PFSK-1 (cell line): ENCODE data around the gene ING4.

Experiments used
- POLR2AphosphoS5 ChIP-seq: IDR thresholded peaks from 2 replicates; pipeline ENCODE4 v1.6.1; 2012; ENCODE audit warnings: low read depth, mild to moderate bottlenecking, control low read depth, low read length, moderate library complexity
- TAF1 ChIP-seq: IDR thresholded peaks from 2 replicates; pipeline ENCODE4 v1.6.1; 2012; ENCODE audit warnings: low read length, control low read depth, borderline replicate concordance; ENCODE audit not compliant: insufficient read depth

DNA sequence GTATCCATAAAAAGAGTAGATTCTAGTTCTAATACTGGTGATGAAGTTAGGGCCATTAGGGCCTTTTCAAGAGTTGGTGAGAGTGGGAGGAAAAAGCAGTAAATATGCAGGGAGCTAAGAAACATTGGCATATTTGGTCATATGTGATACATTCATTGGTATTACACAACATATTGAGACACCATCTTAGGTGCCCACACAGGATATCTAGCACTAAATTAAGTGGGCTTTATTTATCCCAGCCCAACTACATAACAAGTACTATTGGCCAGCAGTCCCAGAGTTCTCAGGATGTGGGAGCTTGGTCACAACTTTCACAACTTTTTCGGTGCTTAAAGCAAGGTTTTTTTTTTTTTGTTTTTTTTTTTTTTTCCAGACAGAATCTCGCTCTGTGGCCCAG, 2.0 kb upstream of the ING4 start:
- peak; percentile 19; the same call in 1 of the 2 replicates for TF ChIP-seq POLR2AphosphoS5
- no peak for TF ChIP-seq TAF1
